DOHH2 (cell line): ENCODE measurements around the gene RNF169.

Experiments
- H3F3A ChIP-seq: fragments of 200-600 bp; sonication (generic), shearing (Covaris generic); 2 replicates; pipeline ENCODE4 v1.6.0; 2016; ENCODE audit warnings: antibody characterized with exemption, mild to moderate bottlenecking; ENCODE audit not compliant: control insufficient read depth, insufficient read depth
- H3K27ac ChIP-seq: fragments of 200-600 bp; sonication (generic); 2 replicates; pipeline ENCODE4 v1.5.1; 2014; ENCODE audit warnings: low read depth, mild to moderate bottlenecking, low read length, moderate library complexity
- H3K27me3 ChIP-seq: fragments of 200-600 bp; sonication (generic); 2 replicates; pipeline ENCODE4 v1.6.1; 2014; ENCODE audit warnings: mild to moderate bottlenecking, low read length, mixed read lengths; ENCODE audit not compliant: control insufficient read depth
- H3K36me3 ChIP-seq: fragments of 200-600 bp; sonication (generic); 2 replicates; pipeline ENCODE4 v1.6.1; 2014; ENCODE audit warnings: mild to moderate bottlenecking, low read length, moderate library complexity, mixed read lengths; ENCODE audit not compliant: control insufficient read depth
- H3K4me1 ChIP-seq: fragments of 200-600 bp; sonication (generic); 2 replicates; pipeline ENCODE4 v1.6.1; 2014; ENCODE audit warnings: mild to moderate bottlenecking, low read length, mixed read lengths; ENCODE audit not compliant: control insufficient read depth
- H3K4me2 ChIP-seq: fragments of 200-600 bp; sonication (generic); 2 replicates; pipeline ENCODE4 v1.6.0; 2014; ENCODE audit warnings: mild to moderate bottlenecking, low read length, moderate library complexity
- H3K4me3 ChIP-seq: fragments of 200-600 bp; sonication (generic); 2 replicates; pipeline ENCODE4 v1.5.1; 2014; ENCODE audit warnings: mild to moderate bottlenecking, low read length, mixed read lengths
- H3K79me2 ChIP-seq: fragments of 200-600 bp; sonication (generic); 2 replicates; pipeline ENCODE4 v1.6.1; 2014; ENCODE audit warnings: mild to moderate bottlenecking, low read length, mixed read lengths; ENCODE audit not compliant: control insufficient read depth
- H3K9me2 ChIP-seq: fragments of 200-600 bp; sonication (generic); replicated peaks from 2 replicates; pipeline ENCODE4 v1.6.1; 2014; ENCODE audit warnings: mild to moderate bottlenecking, low read length, mixed read lengths; ENCODE audit not compliant: control insufficient read depth
- H3K9me3 ChIP-seq: fragments of 200-600 bp; sonication (generic); 2 replicates; pipeline ENCODE4 v1.6.1; 2014; ENCODE audit warnings: antibody characterized with exemption, low read length, mixed read lengths; ENCODE audit not compliant: control insufficient read depth, insufficient read depth
- H4K20me1 ChIP-seq: fragments of 200-600 bp; sonication (generic); 2 replicates; pipeline ENCODE4 v1.6.0; 2014; ENCODE audit warnings: low read depth, mild to moderate bottlenecking, antibody characterized with exemption, low read length, moderate library complexity; ENCODE audit not compliant: control insufficient read depth, insufficient read depth
- CTCF ChIP-seq: fragments of 200-600 bp; sonication (generic); IDR thresholded peaks from one replicate; pipeline ENCODE4 v1.5.1; 2014; ENCODE audit warnings: antibody characterized with exemption, mild to moderate bottlenecking, low read depth, low read length; ENCODE audit not compliant: poor library complexity, severe bottlenecking
- EZH2phosphoT487 ChIP-seq: fragments of 200-600 bp; sonication (generic); IDR thresholded peaks from 2 replicates; pipeline ENCODE4 v1.6.1; 2017; ENCODE audit warnings: borderline replicate concordance, mild to moderate bottlenecking, antibody characterized with exemption, low read length, moderate library complexity, mixed read lengths

RNF169 gene

DNA sequence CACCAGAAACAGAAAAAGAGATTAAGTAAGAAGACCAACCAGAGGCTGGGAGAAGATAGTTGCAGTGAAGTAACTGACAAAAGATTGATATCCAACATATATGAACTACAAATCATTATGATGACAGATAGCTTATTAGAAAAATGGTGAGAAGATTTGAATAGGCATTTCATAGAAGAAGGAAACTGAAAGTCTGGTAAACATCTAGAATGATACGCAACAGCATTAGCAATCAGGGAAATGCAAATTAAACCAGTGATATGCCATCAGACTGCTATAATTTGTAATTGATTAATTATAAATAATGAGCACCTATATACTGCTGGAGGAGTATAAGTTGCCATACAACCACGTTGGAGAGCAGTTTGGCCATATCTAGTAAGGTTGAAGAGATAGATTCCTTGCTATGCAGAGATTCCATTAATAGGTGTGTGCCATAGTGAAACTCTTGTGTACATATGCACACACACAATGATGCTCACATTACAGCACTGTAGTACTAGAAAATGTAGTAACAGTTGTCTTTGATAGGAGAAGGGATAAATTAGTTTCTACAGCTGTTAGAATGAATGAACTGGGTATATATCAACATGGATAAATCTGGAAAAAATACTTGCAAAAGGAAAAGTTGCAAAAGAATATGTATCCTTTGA lies 20.5 kb downstream of the RNF169 start:
- Histone ChIP-seq H3K36me3 (no peaks in the 10 kb centered on the region), H3K9me2 (no peaks in the 10 kb centered on the region), H3K79me2 (peaks cover 83% of the 10 kb centered on the region), H4K20me1 (peaks cover 5% of the 10 kb centered on the region), H3K4me2 (no peak overlapping the region), H3K4me1 (peaks cover 10% of the 10 kb centered on the region), H3K27ac (no peak overlapping the region), H3K27me3 (no peaks in the 10 kb centered on the region), H3F3A (peaks cover 3% of the 10 kb centered on the region; the same call in 1 of the 2 replicates), H3K4me3 (no peak overlapping the region), H3K9me3 (no peaks in the 10 kb centered on the region)
- no peak for TF ChIP-seq EZH2phosphoT487
- TF ChIP-seq CTCF = no peak

GRCh38 chr11:74770456-74770855 lies 21.8 kb downstream of the RNF169 start:
- H3K27me3 ChIP-seq = no peaks in the 10 kb centered on the region
- peaks cover 86% of the 10 kb centered on the region for H3K79me2 ChIP-seq
- H4K20me1 ChIP-seq = peaks cover 5% of the 10 kb centered on the region

GRCh38 chr11:74771139-74771538 lies 22.5 kb downstream of the RNF169 start:
- peaks cover 5% of the 10 kb centered on the region for H4K20me1 ChIP-seq
- peaks cover 89% of the 10 kb centered on the region for H3K79me2 ChIP-seq
- no peaks in the 10 kb centered on the region for H3K27me3 ChIP-seq
- no peak overlapping the region for H3K27ac ChIP-seq
- H3F3A ChIP-seq = peaks cover 3% of the 10 kb centered on the region
- TF ChIP-seq CTCF (no peak), EZH2phosphoT487 (no peak)
- no peak overlapping the region for H3K4me2 ChIP-seq
- peaks cover 10% of the 10 kb centered on the region for H3K4me1 ChIP-seq
- no peaks in the 10 kb centered on the region for H3K9me3 ChIP-seq
- H3K9me2 ChIP-seq = no peaks in the 10 kb centered on the region
- no peaks in the 10 kb centered on the region for H3K36me3 ChIP-seq
- H3K4me3 ChIP-seq = no peak overlapping the region

More at GRCh38 chr11:74770456-74770855, 21.8 kb downstream of the RNF169 start:
- TF ChIP-seq CTCF (no peak), EZH2phosphoT487 (no peak)
- Histone ChIP-seq H3K4me2 (no peak overlapping the region), H3K9me3 (no peaks in the 10 kb centered on the region), H3K36me3 (no peaks in the 10 kb centered on the region), H3K27ac (no peak overlapping the region), H3K4me3 (no peak overlapping the region), H3K9me2 (no peaks in the 10 kb centered on the region), H3F3A (peaks cover 3% of the 10 kb centered on the region; the same call in 1 of the 2 replicates), H3K4me1 (peaks cover 10% of the 10 kb centered on the region)
